Duodenal mucosa (tissue), 2 donors: ENCODE data around the gene AADAT.
A peak's percentile ranks its signal among the peaks of the same experiment; 100 is the strongest.

Experiments
- H3K27ac ChIP-seq: one replicate; pipeline ENCODE4 v1.7.0; 2013; ENCODE audit warnings: low read depth, low read length
- H3K27me3 ChIP-seq, 2 donors: one replicate each; pipeline ENCODE4 v1.7.0; 2013; ENCODE audit warnings: low read length in 2 of 2, control low read depth in 1 of 2; ENCODE audit not compliant: insufficient read depth in 2 of 2, control insufficient read depth in 1 of 2
- H3K36me3 ChIP-seq, 2 donors: one replicate each; pipeline ENCODE4 v1.7.0; 2013; ENCODE audit warnings: low read length in 2 of 2, control low read depth in 1 of 2; ENCODE audit not compliant: insufficient read depth in 2 of 2, control insufficient read depth in 1 of 2
- H3K4me1 ChIP-seq, 2 donors: one replicate each; pipeline ENCODE4 v1.7.0; 2013; ENCODE audit warnings: low read length in 2 of 2, control low read depth in 1 of 2; ENCODE audit not compliant: insufficient read depth in 2 of 2, control insufficient read depth in 1 of 2
- H3K4me3 ChIP-seq, 2 donors: one replicate each; pipeline ENCODE4 v1.7.0; 2013; ENCODE audit warnings: low read length in 2 of 2, low read depth in 1 of 2
- H3K9ac ChIP-seq, 2 donors: one replicate each; pipeline ENCODE4 v1.7.0; 2013; ENCODE audit warnings: low read length in 2 of 2, low read depth in 1 of 2
- H3K9me3 ChIP-seq, 2 donors: one replicate each; pipeline ENCODE4 v1.7.0; 2013; ENCODE audit warnings: low read length in 2 of 2, control low read depth in 1 of 2; ENCODE audit not compliant: control insufficient read depth in 1 of 2

The AADAT gene

DNA sequence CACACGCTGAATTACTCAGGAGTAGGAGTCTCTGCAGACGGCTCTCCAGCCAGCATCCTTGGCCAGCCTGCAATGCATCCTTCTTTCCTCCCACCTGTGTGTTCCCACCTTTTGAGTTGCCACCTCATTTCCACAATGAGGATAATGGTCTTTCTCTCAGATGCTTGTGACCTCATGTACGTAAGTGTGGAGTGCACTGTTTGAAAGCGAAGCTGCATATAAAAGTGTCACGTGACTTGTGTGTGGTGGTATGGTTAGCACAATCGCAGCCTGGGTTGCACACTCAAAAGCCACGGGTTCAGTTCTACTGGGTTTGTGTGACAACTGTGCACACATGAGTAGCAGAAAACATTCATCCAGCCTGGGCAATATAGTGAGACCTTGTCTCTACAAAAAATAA is 51.5 kb downstream of the AADAT start:
- no peaks in the 10 kb centered on the region for H3K9me3 ChIP-seq
- no peak overlapping the region for H3K9ac ChIP-seq
- no peak overlapping the region for H3K4me3 ChIP-seq
- no peaks in the 10 kb centered on the region for H3K4me1 ChIP-seq
- H3K36me3 ChIP-seq = no peaks in the 10 kb centered on the region
- no peak overlapping the region for H3K27ac ChIP-seq
- H3K27me3 ChIP-seq = no peaks in the 10 kb centered on the region

DNA sequence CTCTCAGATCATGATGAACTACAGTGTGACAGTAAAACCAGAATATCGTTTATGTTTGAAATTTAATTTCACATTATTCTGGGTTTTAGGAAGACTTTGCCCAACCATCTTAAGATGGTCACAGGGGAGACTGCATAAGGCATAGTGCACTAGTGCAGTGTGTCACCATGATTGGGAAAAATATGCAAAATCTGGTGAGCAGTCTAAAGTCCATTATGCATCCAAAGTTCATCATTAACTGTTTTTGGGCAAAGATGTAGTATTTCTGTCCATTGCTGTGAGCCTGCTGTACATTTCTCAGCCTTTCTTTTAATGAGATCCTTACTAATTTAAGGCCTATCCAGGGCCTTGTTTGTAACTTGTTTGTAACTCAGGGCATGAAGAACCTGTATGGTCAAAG is 52.3 kb downstream of the AADAT start:
- no peak overlapping the region for H3K4me3 ChIP-seq
- no peaks in the 10 kb centered on the region for H3K27me3 ChIP-seq
- H3K36me3 ChIP-seq = no peaks in the 10 kb centered on the region
- H3K27ac ChIP-seq = no peak overlapping the region
- no peaks in the 10 kb centered on the region for H3K9me3 ChIP-seq
- no peaks in the 10 kb centered on the region for H3K4me1 ChIP-seq
- H3K9ac ChIP-seq = no peak overlapping the region

DNA sequence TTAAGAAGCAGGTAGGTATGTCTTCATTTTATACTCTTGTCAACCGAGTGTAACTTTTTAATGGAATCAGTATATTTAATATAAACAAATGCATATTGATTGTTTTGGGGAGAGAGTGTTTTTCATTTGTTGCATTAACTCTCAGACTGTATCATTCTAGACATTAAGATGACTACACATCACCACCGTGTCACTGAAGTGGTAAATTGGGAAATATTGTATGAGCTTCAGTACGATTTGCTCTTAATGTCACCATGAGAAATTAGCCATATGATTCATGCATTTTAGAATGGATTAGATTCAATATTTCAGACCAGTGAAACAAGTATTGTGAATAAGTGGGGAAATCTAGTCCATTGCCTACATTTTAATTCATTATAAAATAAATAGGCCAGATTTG is 53.9 kb downstream of the AADAT start:
- H3K9me3 ChIP-seq = no peaks in the 10 kb centered on the region
- H3K4me3 ChIP-seq = no peak overlapping the region
- H3K9ac ChIP-seq = no peak overlapping the region
- no peak overlapping the region for H3K27ac ChIP-seq
- H3K4me1 ChIP-seq = no peaks in the 10 kb centered on the region
- no peaks in the 10 kb centered on the region for H3K27me3 ChIP-seq
- no peaks in the 10 kb centered on the region for H3K36me3 ChIP-seq

GRCh38 chr4:170035231-170035630 is 54.5 kb downstream of the AADAT start:
- no peaks in the 10 kb centered on the region for H3K27me3 ChIP-seq
- no peaks in the 10 kb centered on the region for H3K9me3 ChIP-seq
- H3K4me3 ChIP-seq = no peak overlapping the region
- no peak overlapping the region for H3K9ac ChIP-seq
- H3K4me1 ChIP-seq = peaks cover 0 to 1% of the 10 kb centered on the region in 2 donors
- H3K27ac ChIP-seq = no peak overlapping the region
- no peaks in the 10 kb centered on the region for H3K36me3 ChIP-seq

DNA sequence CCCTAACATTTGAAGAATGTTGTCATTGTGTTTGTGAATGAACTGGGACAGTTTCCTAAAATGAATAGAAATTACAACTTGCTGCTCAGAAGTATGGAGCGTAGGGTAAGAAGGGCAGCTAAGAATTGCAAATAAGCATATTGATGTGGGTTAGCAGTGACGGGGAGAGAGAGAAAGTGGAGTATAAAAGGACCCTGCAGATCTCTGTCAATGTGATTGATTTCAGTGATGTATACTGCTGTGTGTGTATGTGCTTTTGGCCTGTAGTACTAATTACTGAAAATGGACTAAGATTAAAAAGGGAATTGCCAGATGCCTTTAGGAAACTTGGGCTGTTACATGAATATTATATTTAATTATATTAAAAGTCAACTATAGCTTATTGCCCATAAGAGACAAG is 55.8 kb downstream of the AADAT start:
- no peak overlapping the region for H3K27ac ChIP-seq
- no peaks in the 10 kb centered on the region for H3K27me3 ChIP-seq
- no peaks in the 10 kb centered on the region for H3K36me3 ChIP-seq
- H3K4me3 ChIP-seq = no peak overlapping the region
- H3K9ac ChIP-seq = no peak overlapping the region
- no peaks in the 10 kb centered on the region for H3K9me3 ChIP-seq
- H3K4me1 ChIP-seq = peaks cover 0 to 4% of the 10 kb centered on the region in 2 donors

- peaks cover 4 to 9% of the 10 kb centered on the region in 2 donors for H3K4me1 ChIP-seq
- no peaks in the 10 kb centered on the region for H3K9me3 ChIP-seq
- H3K4me3 ChIP-seq = no peak overlapping the region
- H3K36me3 ChIP-seq = no peaks in the 10 kb centered on the region
- peaks cover 0 to 4% of the 10 kb centered on the region in 2 donors for H3K27me3 ChIP-seq
- no peak overlapping the region for H3K27ac ChIP-seq
- H3K9ac ChIP-seq = no peak overlapping the region
Measured at GRCh38 chr4:170030121-170030520, 59.6 kb downstream of the AADAT start.

GRCh38 chr4:170027181-170027829 is 62.5 kb downstream of the AADAT start:
- Histone ChIP-seq H3K9me3 (no peaks in the 10 kb centered on the region), H3K4me3 (peak overlapping the region; percentile 82 to 95), H3K4me1 (peaks cover 4 to 9% of the 10 kb centered on the region in 2 donors), H3K9ac (peak overlapping the region in 1 of 2 donors; percentile 83), H3K27ac (no peak overlapping the region), H3K27me3 (peaks cover 0 to 6% of the 10 kb centered on the region in 2 donors), H3K36me3 (no peaks in the 10 kb centered on the region)

GRCh38 chr4:170026253-170027021 is 63.3 kb downstream of the AADAT start, which contains the start of gene MFAP3L:
Gene MFAP3L (minus strand): TSS chr4:170026395. CDS start chr4:170005877, 20,518 bp downstream.
- H3K4me3 ChIP-seq = peak within 1 kb of the TSS; percentile 85 to 95
- no peaks in the 10 kb centered on the region for H3K36me3 ChIP-seq
- peak within 1 kb of the TSS; percentile 81 for H3K27ac ChIP-seq
- peaks cover 0 to 6% of the 10 kb centered on the region in 2 donors for H3K27me3 ChIP-seq
- H3K4me1 ChIP-seq = peaks cover 4 to 9% of the 10 kb centered on the region in 2 donors
- H3K9me3 ChIP-seq = no peaks in the 10 kb centered on the region
- H3K9ac ChIP-seq = peak within 1 kb of the TSS; percentile 82 to 83

GRCh38 chr4:170025523-170026252 is 64.1 kb downstream of the AADAT start:
- peak overlapping the region; percentile 31 to 95 for H3K4me3 ChIP-seq
- peaks cover 4 to 9% of the 10 kb centered on the region in 2 donors for H3K4me1 ChIP-seq
- no peaks in the 10 kb centered on the region for H3K9me3 ChIP-seq
- peak overlapping the region; percentile 18 to 23 for H3K9ac ChIP-seq
- no peak overlapping the region for H3K27ac ChIP-seq
- H3K27me3 ChIP-seq = peaks cover 0 to 6% of the 10 kb centered on the region in 2 donors
- no peaks in the 10 kb centered on the region for H3K36me3 ChIP-seq

DNA sequence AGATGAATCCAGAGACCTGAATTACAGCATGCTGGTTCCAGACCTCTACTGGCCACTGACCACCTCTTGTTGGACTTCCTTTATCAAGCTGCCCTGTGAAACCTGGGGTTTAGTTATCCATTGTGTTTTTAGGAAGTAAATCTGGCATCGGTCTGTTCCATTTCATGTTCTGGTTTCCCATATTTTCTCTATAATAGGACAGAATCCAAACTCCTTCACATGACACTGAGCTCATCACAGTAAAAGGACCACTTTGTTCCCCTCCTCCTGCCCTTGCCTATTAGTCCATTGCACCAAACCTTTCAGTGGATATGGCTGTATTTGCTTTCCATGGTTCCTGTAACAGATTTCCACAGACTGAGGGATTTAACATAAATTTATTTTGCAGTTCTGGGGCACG is 67.5 kb downstream of the AADAT start:
- Histone ChIP-seq H3K27me3 (peaks cover 0 to 3% of the 10 kb centered on the region in 2 donors), H3K4me3 (no peak overlapping the region), H3K4me1 (peaks cover 0 to 4% of the 10 kb centered on the region in 2 donors), H3K9ac (no peak overlapping the region), H3K36me3 (no peaks in the 10 kb centered on the region), H3K9me3 (no peaks in the 10 kb centered on the region), H3K27ac (no peak overlapping the region)
